ENCODE measurements around the gene TNFAIP3.
A peak's percentile ranks its signal among the peaks of the same experiment; 100 is the strongest.
"Not testable (repeated sequence)": the region's sequence is repeated elsewhere in the genome, so short reads cannot be mapped to it uniquely, and the experiment has no call there.

TNFAIP3 gene

GRCh38 chr6:137866914-137867684 is at the start of gene TNFAIP3:
Gene TNFAIP3 (plus strand): TSS chr6:137867259. CDS start chr6:137871228, 3,969 bp downstream.
- peak; percentile 10 for DNase-seq

GRCh38 chr6:137818440-137818839 is 48.6 kb upstream of the TNFAIP3 start:
- DNase-seq: no peak

DNA sequence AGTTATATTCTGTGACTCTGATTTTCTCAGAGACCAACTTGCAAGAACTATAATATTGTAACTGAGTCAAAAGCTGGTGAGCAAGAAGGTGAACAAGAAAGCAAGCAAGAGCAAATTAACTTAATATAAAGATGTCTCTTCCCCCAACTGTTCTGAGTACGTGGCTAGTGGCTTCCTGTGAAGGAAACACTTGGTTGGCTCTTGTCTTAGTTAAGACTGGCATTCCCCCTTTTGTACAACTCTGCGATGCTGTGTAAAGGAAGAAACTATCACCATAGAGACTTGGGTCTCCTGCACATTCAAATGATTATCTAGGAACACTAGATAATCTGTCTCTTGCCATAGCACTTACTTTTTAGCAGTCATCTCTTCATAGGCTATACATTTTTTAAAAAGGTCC is 47.3 kb upstream of the TNFAIP3 start:
- no peak for DNase-seq

DNA sequence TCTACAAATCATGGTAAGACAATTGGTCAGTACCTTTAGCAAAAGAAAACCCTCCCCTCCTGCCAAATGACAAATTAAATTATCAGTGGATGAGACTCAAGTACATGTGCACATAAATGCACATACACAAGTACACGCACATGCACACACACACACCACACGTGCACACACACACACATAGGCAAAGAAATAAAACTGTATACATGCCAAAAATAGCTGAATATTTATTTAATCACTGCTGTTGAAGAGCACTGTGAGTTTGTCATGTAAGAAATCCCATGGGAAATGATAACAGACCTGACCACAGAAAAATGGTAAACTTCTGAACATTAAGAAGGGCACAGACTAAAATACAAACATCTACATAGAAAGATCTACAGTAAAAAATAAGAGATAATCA is 46.6 kb upstream of the TNFAIP3 start:
- no peak for DNase-seq

- DNase-seq: no peak
Observed at GRCh38 chr6:137820952-137821351, 46.1 kb upstream of the TNFAIP3 start.

GRCh38 chr6:137821491-137821890 is 45.6 kb upstream of the TNFAIP3 start:
- DNase-seq: no peak

DNA sequence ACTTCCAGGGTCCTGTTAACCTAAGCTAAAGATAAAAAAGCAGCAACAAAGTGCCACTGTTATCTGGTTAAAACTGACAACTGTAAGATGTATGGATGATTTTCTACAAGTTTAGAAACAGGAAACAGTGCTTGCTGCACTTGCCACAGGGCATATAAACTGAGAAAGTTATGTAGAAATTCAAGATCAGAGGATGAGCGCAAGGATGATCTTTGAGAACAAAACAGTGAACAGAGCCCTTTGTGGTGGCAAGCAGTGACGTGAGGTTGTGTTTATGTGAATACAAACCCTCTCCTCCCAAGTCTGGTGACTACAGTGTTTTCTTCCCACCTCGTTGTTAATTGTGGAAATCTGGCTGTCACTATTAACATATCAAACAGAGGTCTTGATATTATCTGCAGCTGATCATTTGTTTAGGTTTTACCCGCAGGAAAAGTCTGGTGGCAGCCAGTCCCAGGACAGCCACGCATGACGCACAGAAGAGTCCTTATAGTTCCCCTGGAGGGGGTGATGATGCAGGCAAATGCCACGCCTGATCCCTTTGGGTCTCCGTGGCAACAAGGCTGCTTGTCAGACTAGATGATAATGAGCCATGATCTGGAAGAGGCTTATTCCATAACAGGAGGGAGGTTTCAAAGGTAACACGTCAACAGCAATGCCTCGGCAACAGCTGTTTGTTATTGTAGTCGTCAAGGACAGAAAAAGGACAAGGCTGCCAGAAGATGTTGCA is 43.1 kb upstream of the TNFAIP3 start:
- DNase-seq: no peak

DNA sequence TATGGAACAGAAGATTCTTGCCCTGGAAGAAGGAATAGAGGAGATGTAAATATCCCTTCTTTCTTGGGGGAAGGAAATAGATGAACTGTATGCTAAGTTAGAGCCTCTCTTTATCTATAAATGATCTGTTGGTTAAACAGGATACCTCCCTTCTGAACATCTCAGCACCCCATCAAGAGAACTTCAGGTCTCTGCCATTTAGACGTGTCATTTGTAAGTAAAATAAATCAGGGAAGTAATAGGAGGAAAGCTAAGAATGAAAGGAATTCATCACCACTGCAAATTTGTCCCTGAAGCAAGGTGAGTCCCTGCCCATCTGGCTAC is 42.5 kb upstream of the TNFAIP3 start:
- no peak for DNase-seq

GRCh38 chr6:137824896-137825295 is 42.2 kb upstream of the TNFAIP3 start:
- no peak for DNase-seq

DNA sequence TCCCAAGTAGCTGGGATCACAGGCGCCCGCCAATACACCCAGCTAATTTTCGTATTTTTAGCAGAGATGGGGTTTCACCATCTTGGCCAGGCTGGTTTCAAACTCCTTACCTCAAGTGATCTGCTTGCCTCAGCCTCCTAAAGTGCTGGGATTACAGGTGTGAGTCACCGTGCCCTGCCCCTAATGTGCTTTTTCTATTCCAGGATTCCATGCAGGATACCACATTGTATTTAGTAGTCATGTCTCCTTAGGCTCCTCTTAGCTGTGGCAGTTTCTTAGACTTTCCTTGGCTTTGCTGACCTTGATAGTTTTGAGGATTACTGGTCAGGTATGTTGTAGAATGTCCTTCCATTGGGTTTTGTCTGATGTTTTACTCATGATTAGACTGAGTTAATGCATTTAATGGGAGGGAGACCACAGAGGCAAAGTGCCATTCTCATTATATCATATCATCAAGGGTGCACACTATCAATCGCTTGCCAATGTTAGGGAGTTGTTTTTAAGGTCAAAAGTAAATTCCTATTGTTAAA is 39.6 kb upstream of the TNFAIP3 start:
- no peak for DNase-seq

DNA sequence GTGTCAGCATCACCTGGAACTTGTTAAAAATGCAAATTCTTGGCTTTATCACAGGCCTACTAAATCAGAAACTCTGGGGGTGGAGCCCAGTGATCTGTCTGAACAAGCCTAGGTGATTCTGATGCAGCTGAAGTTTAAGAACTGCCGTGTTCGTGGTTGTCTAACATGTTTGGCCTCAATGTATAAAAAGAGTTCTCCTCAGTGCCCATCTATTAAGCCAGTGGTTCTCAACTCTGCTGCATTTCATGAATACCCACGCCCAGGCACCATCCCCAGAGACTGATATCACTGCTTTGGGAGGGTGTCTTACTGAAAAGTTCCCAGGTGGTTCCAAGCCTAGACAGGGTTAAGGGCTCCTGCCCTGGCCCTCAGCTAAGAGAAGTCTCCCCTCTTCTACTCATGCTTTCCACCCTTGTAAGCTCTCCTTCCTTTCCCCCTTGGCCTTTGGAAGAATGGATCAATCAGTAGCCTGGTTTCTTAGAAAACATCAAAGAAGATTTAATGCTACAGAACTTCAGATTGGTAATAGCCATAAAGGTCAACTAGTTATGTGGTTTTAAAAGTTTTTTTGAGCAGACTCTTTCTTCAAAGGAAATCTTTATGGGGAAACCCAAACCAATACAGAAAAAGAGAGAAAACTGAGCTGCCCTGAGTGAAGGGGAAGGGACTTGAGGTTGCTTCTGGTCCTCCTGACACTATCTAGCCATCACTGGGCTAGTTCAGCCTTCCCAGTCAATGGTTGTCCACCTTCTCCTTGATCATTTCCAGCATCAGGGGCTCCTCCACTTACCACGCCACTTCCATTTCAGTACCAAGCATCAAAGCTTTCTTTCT is 38.9 kb upstream of the TNFAIP3 start:
- DNase-seq: no peak

- no peak for DNase-seq
Observed at GRCh38 chr6:137829641-137830083, 37.4 kb upstream of the TNFAIP3 start.

- no peak for DNase-seq
Observed at GRCh38 chr6:137830511-137830911, 36.5 kb upstream of the TNFAIP3 start.

DNA sequence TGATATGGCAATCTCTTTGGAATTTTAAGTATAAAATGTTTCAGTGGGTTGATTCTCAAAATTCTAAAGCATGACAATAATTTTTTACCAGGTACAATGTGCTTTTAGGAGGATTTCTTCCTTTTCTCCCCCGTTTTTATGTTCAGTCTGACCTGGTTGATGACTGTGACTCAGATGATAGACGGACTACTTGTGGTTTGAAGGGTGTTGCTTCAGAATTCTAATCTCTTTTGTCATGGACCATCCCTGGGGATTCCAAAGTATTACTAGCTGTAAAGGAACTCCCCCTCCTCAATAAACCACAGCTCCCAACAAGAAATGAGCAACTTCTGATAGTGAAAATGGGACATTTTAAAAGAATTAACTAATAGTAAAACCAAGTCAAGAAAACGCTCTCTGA is 34.9 kb upstream of the TNFAIP3 start:
- no peak for DNase-seq

DNA sequence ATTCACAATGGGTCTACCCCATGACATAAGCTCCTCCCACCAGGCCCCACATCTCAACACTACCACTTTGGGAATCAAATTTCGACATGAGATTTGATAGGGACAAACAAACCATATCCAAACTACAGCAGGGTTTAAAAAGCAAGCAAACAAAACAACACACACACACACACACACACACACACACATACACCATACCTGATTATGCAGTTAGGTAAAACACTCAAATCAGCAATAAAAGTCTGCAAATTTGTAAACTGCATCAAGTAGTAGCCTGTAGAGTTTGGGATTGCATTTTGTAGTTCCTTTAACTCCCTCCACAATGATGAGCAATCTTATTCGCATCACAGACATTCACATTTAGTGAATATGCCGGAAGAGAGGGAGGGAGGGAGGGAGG is 32.6 kb upstream of the TNFAIP3 start:
- no peak for DNase-seq

GRCh38 chr6:137836788-137837187 is 30.3 kb upstream of the TNFAIP3 start:
- DNase-seq: no peak

DNA sequence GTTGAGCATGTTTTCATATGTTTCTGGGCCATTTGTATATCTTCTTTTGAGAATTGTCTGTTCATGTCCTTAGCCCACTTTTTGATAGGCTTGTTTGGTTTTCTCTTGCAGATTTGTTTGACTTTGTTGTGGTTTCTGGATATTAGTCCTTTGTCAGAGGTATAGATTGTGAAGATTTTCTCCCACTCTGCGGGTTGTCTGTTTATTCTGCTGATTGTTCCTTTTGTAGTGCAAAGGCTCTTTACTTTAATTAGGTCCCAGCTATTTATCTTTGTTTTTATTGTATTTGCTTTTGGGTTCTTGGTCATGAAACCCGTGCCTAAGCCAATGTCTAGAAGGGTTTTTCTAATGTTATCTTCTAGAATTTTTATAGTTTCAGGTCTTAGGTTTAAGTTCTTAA is 29.0 kb upstream of the TNFAIP3 start:
- not testable (repeated sequence) for DNase-seq

DNA sequence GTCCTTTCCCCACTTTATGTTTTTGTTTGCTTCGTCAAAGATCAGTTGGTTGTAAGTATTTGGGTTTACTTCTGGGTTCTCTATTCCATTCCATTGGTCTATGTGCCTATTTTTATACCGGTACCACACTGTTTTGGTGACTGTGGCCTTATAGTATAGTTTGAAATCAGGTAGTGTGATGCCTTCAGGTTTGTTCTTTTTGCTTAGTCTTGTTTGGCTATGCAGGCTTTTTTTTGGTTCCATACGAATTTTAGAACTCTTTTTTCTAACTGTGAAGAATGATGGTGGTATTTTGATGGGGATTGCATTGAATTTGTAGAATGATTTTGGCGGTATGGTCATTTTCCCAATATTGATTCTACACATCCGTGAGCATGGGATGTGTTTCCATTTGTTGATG is 28.5 kb upstream of the TNFAIP3 start:
- not testable (repeated sequence) for DNase-seq

GRCh38 chr6:137839076-137839475 is 28.0 kb upstream of the TNFAIP3 start:
- no peak for DNase-seq

DNA sequence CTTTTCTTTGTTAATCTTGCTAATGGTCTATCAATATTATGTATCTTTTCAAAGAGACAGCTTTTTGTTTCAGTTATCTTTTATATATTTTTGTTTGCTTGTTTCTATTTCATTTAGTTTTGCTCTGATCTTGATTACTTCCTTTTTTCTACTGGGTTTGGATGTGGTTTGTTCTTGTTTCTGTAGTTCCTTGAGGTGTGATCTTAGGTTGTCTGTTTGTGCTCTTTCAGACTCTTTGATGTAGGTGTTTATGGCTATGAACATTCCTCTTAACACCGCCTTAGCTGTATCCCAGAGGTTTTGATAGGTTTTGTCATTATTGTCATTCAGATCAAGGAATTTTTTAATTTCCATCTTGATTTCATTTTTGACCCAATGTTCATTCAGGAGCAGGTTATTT is 26.8 kb upstream of the TNFAIP3 start:
- no peak for DNase-seq

- no peak for DNase-seq
Observed at GRCh38 chr6:137843211-137843610, 23.8 kb upstream of the TNFAIP3 start.

DNA sequence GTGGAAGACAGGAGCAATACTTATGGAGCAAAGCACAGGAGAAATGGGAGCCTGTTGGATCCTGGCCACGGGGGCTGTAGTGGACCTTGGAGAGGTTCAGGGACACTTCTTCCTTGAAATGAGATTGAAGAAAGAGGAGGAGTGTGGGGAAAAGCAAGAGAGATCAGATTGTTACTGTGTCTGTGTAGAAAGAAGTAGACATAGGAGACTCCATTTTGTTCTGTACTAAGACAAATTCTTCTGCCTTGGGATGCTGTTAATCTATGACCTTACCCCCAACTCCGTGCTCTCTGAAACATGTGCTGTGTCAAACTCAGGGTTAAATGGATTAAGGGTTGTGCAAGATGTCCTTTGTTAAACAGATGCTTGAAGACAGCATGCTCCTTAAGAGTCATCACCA is 22.7 kb upstream of the TNFAIP3 start:
- not testable (repeated sequence) for DNase-seq

DNA sequence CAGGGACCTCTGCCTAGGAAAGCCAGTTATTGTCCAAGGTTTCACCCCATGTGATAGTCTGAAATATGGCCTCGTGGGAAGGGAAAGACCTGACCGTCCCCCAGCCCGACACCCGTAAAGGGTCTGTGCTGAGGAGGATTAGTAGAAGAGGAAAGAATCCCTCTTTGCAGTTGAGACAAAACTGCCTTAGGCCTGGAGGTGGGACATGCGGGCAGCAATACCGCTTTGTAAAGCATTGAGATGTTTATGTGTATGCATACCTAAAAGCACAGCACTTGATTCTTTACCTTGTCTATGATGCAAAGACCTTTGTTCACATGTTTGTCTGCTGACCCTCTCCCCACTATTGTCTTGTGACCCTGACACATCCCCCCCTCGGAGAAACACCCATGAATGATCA is 22.3 kb upstream of the TNFAIP3 start:
- not testable (repeated sequence) for DNase-seq
